Measurements from ENCODE around the gene RBM47. TPM values are rescaled to one million over a fixed set of nuclear protein-coding genes. Genes with fewer than 3 reads are reported as not detected.

The RBM47 gene
- 1 to 10 TPM in 1 of 2 experiments, under 1 TPM in 1; 0.92 to 1.0 TPM for total RNA-seq

DNA sequence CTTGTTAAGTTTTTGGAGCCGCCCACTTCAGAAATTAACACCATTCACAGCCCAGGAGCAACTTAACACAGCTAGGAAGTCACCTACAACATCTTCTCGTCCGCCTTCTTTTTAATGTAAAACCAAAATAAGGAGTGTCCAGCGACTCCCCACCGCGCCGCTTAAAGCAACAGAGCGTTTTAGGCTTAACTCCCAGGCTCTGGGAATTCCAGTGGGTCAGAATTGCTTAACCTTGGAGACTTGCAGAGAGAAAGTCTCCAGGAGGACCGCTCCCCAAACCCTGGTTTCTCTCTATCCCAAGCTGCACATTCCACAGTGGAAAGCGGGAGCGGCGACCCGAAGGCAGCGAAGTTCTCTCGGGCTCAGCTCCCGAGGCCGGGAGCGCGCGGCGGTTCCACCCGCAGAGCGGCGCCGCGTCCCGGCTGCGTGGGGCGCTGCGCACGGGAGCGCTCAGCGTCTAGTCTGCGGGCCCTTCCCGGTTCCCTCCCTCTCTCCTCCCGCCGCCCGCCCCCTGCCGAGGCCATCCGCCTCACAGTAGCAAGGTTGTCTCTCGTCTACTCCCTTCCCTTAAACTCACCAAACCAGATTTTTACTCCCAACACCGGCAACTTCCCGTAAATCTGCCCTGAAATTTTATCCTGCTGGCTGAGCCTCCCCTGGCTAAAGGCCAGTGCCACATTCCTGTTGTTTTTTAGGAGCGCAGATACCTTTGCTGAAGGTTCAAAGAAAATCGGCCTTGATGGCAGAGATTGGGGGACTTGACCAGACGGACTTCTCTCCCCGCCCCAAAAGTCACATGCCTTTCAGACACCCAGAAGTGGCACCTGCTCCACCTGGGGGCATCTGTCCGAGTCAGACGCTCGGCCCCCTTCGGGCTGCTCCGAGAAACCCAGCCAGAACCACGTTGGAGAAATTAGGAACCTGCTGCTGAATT lies at the start of gene RBM47:
Gene RBM47 (minus strand): TSS at position 464 of the 934 bp plus-strand sequence. CDS start 190,971 bp downstream, outside the sequence.
- Mint-ChIP-seq H3K4me3 (peak within 1 kb of the TSS; percentile 77), H3K4me1 (peaks cover 40% of the 10 kb centered on the region), H3K27me3 (peaks cover 31% of the 10 kb centered on the region), H3K27ac (no peak within 1 kb of the TSS), H3K36me3 (ENCODE audit: low read depth) (peaks cover 3% of the 10 kb centered on the region), H3K9me3 (no peaks in the 10 kb centered on the region)
- POLR2A ChIA-PET, result no interaction called here
- DNase-seq, result peak; percentile 36
- CTCF ChIA-PET, result no interaction called here

DNA sequence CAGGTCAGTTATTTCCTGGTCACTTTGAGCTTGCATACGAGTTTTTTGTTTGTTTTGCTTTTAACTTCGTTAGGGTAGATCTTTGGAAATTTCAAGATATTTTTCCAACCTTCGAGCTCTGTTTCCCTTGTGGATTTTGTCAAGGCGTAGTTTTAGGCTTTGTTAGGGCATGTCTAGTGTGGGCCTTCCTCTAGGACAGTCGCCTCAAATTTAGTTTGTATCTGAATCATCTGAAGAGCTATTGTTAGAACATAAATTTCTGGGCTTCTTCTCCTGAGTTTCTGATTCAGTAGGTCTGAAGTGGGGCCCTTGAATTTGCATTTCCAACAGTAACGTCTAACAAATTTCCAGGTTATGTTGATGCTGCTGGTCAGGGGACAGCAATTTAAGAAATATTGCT lies 48.8 kb upstream of the RBM47 start:
- Mint-ChIP-seq H3K4me1 (peaks cover 12% of the 10 kb centered on the region), H3K36me3 (ENCODE audit: low read depth) (peaks cover 2% of the 10 kb centered on the region), H3K27ac (no peak overlapping the region), H3K9me3 (peaks cover 4% of the 10 kb centered on the region), H3K27me3 (peaks cover 3% of the 10 kb centered on the region), H3K4me3 (no peak overlapping the region)
- CTCF ChIA-PET, result interaction anchor here (0.6 to 2.3 kb wide), 4 partner anchors 9 to 602 kb away, joined by 3 to 8 read pairs (median 4); no protein-coding TSS in a partner anchor
- DNase-seq, result no peak
- POLR2A ChIA-PET, result no interaction called here

DNA sequence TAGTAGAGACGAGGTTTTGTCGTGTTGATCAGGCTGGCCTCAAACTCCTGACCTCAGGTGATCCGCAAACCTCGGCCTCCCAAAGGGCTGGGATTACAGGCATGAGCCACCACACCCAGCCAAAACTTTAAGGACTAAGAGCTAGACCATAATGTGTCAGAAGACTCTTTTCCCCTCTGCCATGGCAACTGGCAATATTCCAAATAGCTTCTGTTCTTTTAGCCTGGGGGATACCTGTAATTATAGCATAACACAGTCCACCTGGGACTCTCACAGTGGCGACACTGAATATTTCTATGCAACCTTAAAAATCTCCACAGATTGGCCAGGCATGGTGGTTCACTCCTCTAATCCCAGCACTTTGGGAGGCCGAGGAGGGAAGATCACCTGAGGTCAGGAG lies 45.5 kb upstream of the RBM47 start:
- Mint-ChIP-seq H3K4me3 (no peak overlapping the region), H3K9me3 (peaks cover 2% of the 10 kb centered on the region), H3K4me1 (peaks cover 36% of the 10 kb centered on the region), H3K27ac (no peak overlapping the region), H3K27me3 (no peaks in the 10 kb centered on the region), H3K36me3 (ENCODE audit: low read depth) (peaks cover 11% of the 10 kb centered on the region)
- no peak for DNase-seq
- ChIA-PET POLR2A (interaction anchor here (0.6 kb wide), 1 partner anchor 543 kb away, joined by 3 read pairs; no protein-coding TSS in a partner anchor), CTCF (interaction anchor here (0.6 to 1.7 kb wide), 5 partner anchors 11 to 199 kb away, joined by 3 to 10 read pairs (median 5); no protein-coding TSS in a partner anchor)

DNA sequence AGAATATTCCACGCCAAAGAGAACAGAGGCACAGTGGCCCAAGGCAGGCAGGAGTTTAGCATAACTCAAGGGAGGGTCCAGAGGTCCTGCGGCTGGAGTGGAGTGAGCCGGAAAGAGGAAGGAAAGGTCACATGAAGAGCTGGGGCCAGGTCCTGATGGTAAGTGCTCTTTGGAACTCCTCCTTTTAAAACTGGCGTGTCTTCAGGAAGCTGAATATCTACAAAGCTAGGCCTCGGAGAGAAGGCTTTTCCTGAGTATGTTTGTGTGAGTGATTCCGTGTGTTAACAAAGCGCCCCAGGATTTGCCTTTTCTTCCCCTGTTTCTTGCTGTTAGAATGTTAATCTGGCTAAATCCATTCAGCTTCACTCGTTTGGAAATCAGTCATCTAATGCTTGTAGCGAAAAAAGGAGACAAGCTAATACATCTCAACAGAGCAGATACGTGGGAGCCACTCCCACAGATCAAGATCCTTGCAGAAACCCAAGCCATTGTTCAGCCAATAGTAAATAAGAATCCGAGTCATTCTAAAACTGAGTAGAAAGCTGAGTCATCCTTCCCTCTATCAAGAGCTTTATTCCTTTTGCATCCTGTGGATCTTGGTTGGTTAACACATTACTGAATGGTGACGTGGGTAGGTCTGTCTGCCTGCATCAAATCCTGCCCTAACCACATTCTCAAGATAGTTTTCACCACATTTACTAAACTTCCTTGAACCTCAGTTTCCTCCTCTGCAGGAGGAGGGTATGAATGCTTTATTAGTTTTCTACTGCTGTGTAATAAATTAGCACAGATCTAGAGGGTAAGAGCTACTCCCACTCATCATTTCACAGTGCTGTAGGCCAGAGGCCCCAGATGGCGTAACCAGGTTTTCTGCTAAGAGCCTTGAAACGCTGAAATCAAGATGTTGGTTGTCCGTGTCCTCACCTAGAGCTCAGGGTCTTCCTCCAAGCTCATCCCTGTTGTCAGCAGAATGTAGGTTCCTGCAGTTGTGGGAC lies 43.2 kb upstream of the RBM47 start:
- no peaks in the 10 kb centered on the region for H3K27me3 Mint-ChIP-seq
- ChIA-PET CTCF (interaction anchor here (0.6 to 2.6 kb wide), 15 partner anchors 7 to 356 kb away, joined by 3 to 13 read pairs (median 4); no protein-coding TSS in a partner anchor), POLR2A (interaction anchor here (0.6 to 1.0 kb wide), 2 partner anchors 16 to 221 kb away, joined by 3 to 6 read pairs; no protein-coding TSS in a partner anchor)
- peak; percentile 55 for DNase-seq
- H3K27ac Mint-ChIP-seq, result peak overlapping the region; percentile 86
- H3K9me3 Mint-ChIP-seq, result peaks cover 2% of the 10 kb centered on the region
- H3K4me1 Mint-ChIP-seq, result peaks cover 51% of the 10 kb centered on the region
- H3K36me3 Mint-ChIP-seq (ENCODE audit: low read depth), result peaks cover 11% of the 10 kb centered on the region
- peak overlapping the region; percentile 11 for H3K4me3 Mint-ChIP-seq

DNA sequence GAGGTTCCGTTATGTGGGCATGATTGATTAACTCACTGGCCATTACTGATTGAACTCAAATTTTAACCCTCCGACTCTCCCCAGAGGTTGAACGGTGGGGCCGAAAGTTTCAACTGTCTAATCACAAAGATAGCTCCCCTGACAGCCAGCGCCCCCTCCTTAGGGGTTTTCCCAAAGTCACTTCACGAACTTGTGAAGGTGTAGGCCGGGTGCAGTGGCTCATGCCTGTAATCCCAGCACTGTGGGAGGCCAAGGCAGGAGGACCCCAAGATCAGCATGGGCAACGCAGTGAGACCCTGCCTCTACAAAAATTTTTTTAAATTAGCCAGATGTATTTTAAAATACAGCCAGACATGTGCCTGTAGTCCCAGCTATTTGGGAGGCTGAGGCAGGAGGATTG lies 39.8 kb upstream of the RBM47 start:
- CTCF ChIA-PET, result interaction anchor here (0.6 to 1.4 kb wide), 3 partner anchors 9 to 1752 kb away, joined by 3 to 8 read pairs (median 4); no protein-coding TSS in a partner anchor
- DNase-seq, result no peak
- no peaks in the 10 kb centered on the region for H3K27me3 Mint-ChIP-seq
- no peak overlapping the region for H3K4me3 Mint-ChIP-seq
- POLR2A ChIA-PET, result no interaction called here
- H3K27ac Mint-ChIP-seq, result no peak overlapping the region
- H3K36me3 Mint-ChIP-seq (ENCODE audit: low read depth), result peaks cover 9% of the 10 kb centered on the region
- H3K9me3 Mint-ChIP-seq, result peaks cover 4% of the 10 kb centered on the region
- H3K4me1 Mint-ChIP-seq, result peaks cover 47% of the 10 kb centered on the region

DNA sequence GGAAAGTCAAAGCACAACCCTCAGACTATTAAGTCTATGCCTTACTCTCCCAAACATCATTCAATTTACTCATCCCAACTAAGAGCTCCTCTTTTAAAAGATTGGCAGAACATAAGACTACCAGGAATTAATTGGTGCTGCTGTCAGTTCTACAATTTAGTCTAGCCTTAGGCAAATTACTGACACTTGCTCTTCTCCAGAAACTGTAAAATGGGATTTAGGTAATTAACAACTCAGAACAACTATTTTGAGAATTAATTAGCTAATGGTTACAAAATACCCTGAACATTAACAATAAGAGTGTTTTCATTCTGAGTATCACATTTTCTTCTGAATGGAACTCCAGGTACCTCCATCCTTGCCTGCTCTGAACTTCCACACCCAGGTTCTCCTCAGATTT lies 36.2 kb upstream of the RBM47 start:
- Mint-ChIP-seq H3K36me3 (ENCODE audit: low read depth) (peaks cover 4% of the 10 kb centered on the region), H3K27ac (no peak overlapping the region), H3K4me3 (no peak overlapping the region), H3K9me3 (peaks cover 2% of the 10 kb centered on the region), H3K27me3 (no peaks in the 10 kb centered on the region), H3K4me1 (peaks cover 26% of the 10 kb centered on the region)
- POLR2A ChIA-PET, result no interaction called here
- no peak for DNase-seq
- CTCF ChIA-PET, result interaction anchor here (1.3 to 1.7 kb wide), 2 partner anchors 8 to 17 kb away, joined by 3 to 5 read pairs; no protein-coding TSS in a partner anchor

DNA sequence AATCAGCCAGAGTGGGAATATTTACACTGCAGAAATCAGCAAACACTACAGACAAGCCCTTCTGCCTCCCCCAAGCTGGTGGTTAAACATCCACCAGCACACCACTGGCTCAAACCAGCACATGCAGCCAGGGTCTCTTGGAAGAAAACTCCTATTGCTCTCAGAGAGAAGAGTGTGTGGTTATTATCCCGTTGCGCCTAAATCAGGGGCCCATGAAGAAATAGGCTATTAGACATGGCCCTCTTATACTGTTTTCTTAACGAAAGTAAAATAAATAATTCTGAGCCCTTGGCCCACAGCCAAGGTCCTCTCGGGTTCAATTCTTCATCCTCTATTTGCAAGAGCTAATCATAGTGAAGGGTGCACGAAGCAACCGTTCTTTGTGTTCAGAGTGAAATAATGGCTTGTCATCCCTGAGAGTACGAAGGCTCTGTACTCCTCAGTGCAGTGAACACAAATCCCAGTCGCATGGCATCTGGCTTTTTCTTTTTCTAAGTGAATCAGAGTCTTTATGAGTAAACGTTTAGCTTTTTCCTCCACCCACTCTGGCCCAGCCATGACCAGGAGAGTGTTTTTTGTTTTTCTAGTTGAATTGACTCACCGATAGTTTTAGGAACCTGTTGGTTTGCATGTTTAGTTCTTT lies 33.4 kb upstream of the RBM47 start:
- ChIA-PET POLR2A (no interaction called here), CTCF (interaction anchor here (1.0 to 1.9 kb wide), 6 partner anchors 10 to 32 kb away, joined by 3 to 10 read pairs (median 4); no protein-coding TSS in a partner anchor)
- no peak for DNase-seq
- Mint-ChIP-seq H3K36me3 (ENCODE audit: low read depth) (no peaks in the 10 kb centered on the region), H3K9me3 (peaks cover 2% of the 10 kb centered on the region), H3K27ac (no peak overlapping the region), H3K4me1 (peaks cover 10% of the 10 kb centered on the region), H3K4me3 (no peak overlapping the region), H3K27me3 (no peaks in the 10 kb centered on the region)

DNA sequence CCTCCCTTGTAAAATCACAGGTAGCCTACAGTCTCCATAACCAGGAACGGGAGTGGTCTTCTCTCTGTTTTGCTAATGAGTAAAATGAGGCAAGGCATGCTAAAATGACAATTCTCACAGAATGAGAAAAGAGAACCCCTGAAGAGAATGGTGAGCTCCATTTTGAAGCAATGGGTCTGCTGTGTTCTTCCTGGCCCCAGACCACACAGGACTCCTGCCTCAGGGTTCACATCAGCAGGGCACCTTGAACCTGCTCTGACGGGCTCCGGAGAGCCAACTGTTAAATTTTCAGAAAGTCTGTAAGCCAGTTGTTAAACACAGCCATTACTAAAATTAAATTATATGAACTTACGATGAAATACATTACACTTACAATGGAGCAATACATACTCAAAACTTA lies 32.1 kb upstream of the RBM47 start:
- peaks cover 2% of the 10 kb centered on the region for H3K9me3 Mint-ChIP-seq
- ChIA-PET CTCF (no interaction called here), POLR2A (no interaction called here)
- H3K36me3 Mint-ChIP-seq (ENCODE audit: low read depth), result no peaks in the 10 kb centered on the region
- H3K27me3 Mint-ChIP-seq, result no peaks in the 10 kb centered on the region
- no peak for DNase-seq
- no peak overlapping the region for H3K27ac Mint-ChIP-seq
- H3K4me3 Mint-ChIP-seq, result no peak overlapping the region
- peaks cover 7% of the 10 kb centered on the region for H3K4me1 Mint-ChIP-seq

DNA sequence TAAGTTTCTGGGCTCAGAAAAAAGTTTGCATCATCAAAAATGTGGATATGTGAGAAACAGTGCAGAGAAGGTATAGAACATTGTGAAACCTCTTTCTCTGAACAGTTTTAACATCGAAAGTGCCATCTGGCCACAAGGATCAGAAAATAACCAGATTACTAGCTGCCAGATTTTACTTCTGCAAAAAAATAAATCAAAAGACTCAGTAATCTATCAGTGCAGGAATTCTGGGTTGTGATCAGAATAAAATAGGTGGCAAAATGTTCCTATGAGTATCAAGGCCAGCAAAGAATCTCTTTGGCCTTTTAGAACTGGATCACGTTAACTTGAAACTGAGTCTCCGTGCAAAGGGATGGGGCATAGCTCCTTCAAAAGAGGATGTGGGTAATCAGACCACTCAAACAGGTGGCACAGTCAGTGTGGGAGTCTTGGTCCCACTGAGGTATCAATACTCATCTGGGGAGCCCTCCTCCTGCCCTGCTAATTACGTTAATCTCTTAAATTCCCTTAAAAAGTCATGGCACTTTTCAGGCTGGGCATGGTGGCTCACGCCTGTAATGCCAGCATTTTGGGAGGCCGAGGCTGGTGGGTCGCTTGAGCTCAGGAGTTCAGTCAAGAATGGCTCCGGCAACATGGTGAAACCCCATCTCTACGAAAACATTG lies 26.7 kb upstream of the RBM47 start:
- no peak for DNase-seq
- Mint-ChIP-seq H3K36me3 (ENCODE audit: low read depth) (no peaks in the 10 kb centered on the region), H3K4me3 (no peak overlapping the region), H3K4me1 (peaks cover 9% of the 10 kb centered on the region), H3K27me3 (no peaks in the 10 kb centered on the region), H3K9me3 (no peaks in the 10 kb centered on the region), H3K27ac (peak overlapping the region; percentile 25)
- CTCF ChIA-PET, result interaction anchor here (0.6 to 0.7 kb wide), 2 partner anchors 18 to 1666 kb away, joined by 3 read pairs; no protein-coding TSS in a partner anchor
- POLR2A ChIA-PET, result no interaction called here

DNA sequence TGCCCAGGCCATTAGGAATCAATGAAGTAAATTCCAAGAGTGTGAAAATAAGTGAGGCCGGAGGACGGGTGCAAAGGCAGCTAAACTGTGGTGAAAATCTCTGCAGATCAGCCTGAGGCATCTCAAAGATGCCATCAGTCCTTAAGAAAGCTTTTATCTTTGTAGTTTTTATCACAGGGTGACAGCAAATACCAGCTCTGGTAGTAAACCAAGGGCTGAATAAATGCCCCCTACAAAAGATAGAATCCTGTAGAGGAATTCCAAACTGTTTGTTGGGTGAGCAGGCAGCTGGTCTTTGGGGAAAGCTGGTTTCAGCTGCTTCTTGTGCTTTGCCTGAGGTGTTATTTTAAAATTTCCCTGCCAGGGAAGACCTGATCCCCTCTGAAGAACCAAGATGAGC lies 21.6 kb upstream of the RBM47 start:
- H3K27ac Mint-ChIP-seq, result no peak overlapping the region
- POLR2A ChIA-PET, result no interaction called here
- H3K27me3 Mint-ChIP-seq, result no peaks in the 10 kb centered on the region
- H3K4me3 Mint-ChIP-seq, result no peak overlapping the region
- H3K4me1 Mint-ChIP-seq, result peaks cover 5% of the 10 kb centered on the region
- H3K9me3 Mint-ChIP-seq, result no peaks in the 10 kb centered on the region
- DNase-seq, result no peak
- H3K36me3 Mint-ChIP-seq (ENCODE audit: low read depth), result no peaks in the 10 kb centered on the region
- CTCF ChIA-PET, result interaction anchor here (0.9 kb wide), 1 partner anchor 27 kb away, joined by 4 read pairs; no protein-coding TSS in a partner anchor

DNA sequence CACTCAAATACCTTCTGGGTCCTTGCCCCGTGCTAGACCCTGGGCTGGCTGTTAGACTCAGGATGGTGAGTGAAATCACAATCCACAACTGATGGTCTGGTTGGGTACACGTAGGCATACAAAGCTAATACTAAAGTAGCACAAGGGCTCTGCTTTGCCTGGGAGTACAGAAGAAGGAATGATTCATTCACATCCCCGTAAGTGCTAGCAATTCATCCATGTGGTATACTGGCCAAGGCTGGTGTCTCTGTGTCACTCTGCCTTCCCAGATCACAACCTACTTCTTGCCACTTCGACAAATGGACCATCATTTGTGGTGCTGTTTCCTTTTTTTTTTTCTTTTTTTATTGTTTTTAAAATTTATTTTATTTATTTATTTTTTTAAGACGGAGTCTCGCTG lies 19.7 kb upstream of the RBM47 start:
- DNase-seq, result no peak
- H3K4me1 Mint-ChIP-seq, result no peaks in the 10 kb centered on the region
- CTCF ChIA-PET, result interaction anchor here (0.6 to 1.5 kb wide), 4 partner anchors 9 to 216 kb away, joined by 3 read pairs; no protein-coding TSS in a partner anchor
- H3K36me3 Mint-ChIP-seq (ENCODE audit: low read depth), result no peaks in the 10 kb centered on the region
- no peak overlapping the region for H3K4me3 Mint-ChIP-seq
- no peak overlapping the region for H3K27ac Mint-ChIP-seq
- H3K27me3 Mint-ChIP-seq, result no peaks in the 10 kb centered on the region
- H3K9me3 Mint-ChIP-seq, result no peaks in the 10 kb centered on the region
- POLR2A ChIA-PET, result no interaction called here
